ENCODE measurements around the gene C7orf33. TPM values are rescaled to one million over a fixed set of nuclear protein-coding genes. Genes with fewer than 3 reads are reported as not detected.

C7orf33 gene
- total and polyA plus RNA-seq, 2 of the 13 experiments (the other 11 are each of a cell fraction or from before 2014, with no cell fraction given) = not detected

DNA sequence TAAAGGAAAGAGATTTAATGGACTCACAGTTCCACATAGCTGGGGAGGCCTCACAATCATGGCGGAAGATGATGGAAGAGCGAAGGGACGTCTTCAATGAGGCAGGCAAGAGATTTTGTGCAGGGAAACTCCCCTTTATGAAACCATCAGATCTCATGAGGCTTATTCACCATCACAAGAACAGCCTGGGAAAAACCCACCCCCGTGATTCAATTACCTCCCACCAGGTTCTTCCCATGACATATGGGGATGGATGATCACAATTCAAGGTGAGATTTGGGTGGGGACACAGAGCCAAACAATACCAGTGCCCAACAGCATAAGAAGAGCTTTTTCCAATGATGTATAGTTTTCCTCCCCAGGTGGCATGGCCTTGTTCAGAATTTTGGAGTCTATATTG is 11.2 kb upstream of the C7orf33 start:
- Histone ChIP-seq H3K79me2 (ENCODE audit: insufficient read depth, low read length) (no peaks in the 10 kb centered on the region), H2AFZ (ENCODE audit: low read length) (no peak overlapping the region), H3K9me3 (ENCODE audit: low read length) (no peaks in the 10 kb centered on the region), H3K4me2 (ENCODE audit: low read depth, low read length) (no peak overlapping the region), H3K9ac (ENCODE audit: insufficient read depth, low read depth, low read length) (no peak overlapping the region), H4K20me1 (ENCODE audit: insufficient read depth, low read length) (no peaks in the 10 kb centered on the region), H3K27me3 (ENCODE audit: control insufficient read depth in 1 of 2, insufficient read depth in 2 of 2, low read length in 2 of 2) (no peaks in the 10 kb centered on the region; a peak in 2 of 5 replicates), H3K4me3 (replicated peaks in 1 of 3; ENCODE audit: insufficient read depth in 1 of 3, low read depth in 2 of 3, low read length in 3 of 3) (no peak overlapping the region), H3K27ac (ENCODE audit: extremely low read length, insufficient read depth, low read length) (no peak overlapping the region), H3K4me1 (ENCODE audit: insufficient read depth, low read length) (no peaks in the 10 kb centered on the region), H3K36me3 (replicated peaks in 1 of 2; ENCODE audit: control insufficient read depth in 1 of 2, insufficient read depth in 2 of 2, low read length in 2 of 2) (no peaks in the 10 kb centered on the region)
- intact Hi-C loops (cut with micrococcal nuclease; ENCODE audit: unreplicated experiment) (loop anchor here (10.0 kb wide), 2 partner anchors 115 to 185 kb away; partner anchors contain the start of gene CUL1), in situ Hi-C loops (cut with HindIII; ENCODE audit: extremely low pct_ligation_motif_present, low pct_unique_long_range_greater_than_20kb) (loop anchor here (5.0 kb wide), 1 partner anchor 383 kb away; no protein-coding TSS in a partner anchor)
- ChIA-PET POLR2A (no interaction called here), CTCF (ENCODE audit: low intra/inter-chr PET ratio, low total read pairs) (no interaction called here)
- DNase-seq (ENCODE audit: low spot score) (no peak), ATAC-seq (no peak), FAIRE-seq (no peak)
- no TSS peak for BruUV-seq (replicated peaks)
- WGBS (ENCODE audit: low lambda C conversion rate) = 70% methylated on average over 3 of the region's 4 CpGs
- TF ChIP-seq, protein P1, sequence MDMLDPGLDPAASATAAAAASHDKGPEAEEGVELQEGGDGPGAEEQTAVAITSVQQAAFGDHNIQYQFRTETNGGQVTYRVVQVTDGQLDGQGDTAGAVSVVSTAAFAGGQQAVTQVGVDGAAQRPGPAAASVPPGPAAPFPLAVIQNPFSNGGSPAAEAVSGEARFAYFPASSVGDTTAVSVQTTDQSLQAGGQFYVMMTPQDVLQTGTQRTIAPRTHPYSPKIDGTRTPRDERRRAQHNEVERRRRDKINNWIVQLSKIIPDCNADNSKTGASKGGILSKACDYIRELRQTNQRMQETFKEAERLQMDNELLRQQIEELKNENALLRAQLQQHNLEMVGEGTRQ (IDR thresholded peaks at IDR 0.05; ENCODE audit: low read depth, low read length) = no peak
- TF ChIP-seq, protein P1 (CRISPR knock-in tag; IDR thresholded peaks at IDR 0.05; ENCODE audit: borderline replicate concordance) = no peak

DNA sequence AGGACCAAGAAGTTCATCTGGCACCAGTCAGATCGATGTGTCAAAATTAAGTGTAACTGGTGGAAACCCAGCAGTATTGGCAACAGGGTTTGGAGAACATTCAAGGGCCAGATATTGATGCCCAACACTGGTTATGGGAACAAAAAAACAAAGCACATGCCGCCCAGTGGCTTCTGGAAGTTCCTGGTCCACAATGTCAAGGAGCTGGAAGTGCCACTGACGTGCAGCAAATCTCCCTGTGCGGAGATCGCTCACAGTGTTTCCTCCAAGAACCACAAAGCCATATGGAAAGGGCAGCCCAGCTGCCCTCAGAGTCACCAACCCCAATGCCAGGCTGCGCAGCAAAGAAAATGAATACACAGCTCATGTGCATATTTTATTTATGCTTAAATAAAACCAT is 10.1 kb upstream of the C7orf33 start:
- CTCF ChIA-PET (ENCODE audit: low intra/inter-chr PET ratio, low total read pairs) = no interaction called here

More for the DNA sequence above, 10.1 kb upstream of the C7orf33 start:
- POLR2A ChIA-PET = no interaction called here
- no peak for FAIRE-seq
- no peak overlapping the region for H3K9ac ChIP-seq (ENCODE audit: insufficient read depth, low read depth, low read length)
- in situ Hi-C loops (cut with HindIII; ENCODE audit: extremely low pct_ligation_motif_present, low pct_unique_long_range_greater_than_20kb) (no loop called here), intact Hi-C loops (cut with micrococcal nuclease; ENCODE audit: unreplicated experiment) (no loop called here)
- H3K27ac ChIP-seq (ENCODE audit: extremely low read length, insufficient read depth, low read length) = no peak overlapping the region
- H3K4me1 ChIP-seq (ENCODE audit: insufficient read depth, low read length) = no peaks in the 10 kb centered on the region
- H2AFZ ChIP-seq (ENCODE audit: low read length) = no peak overlapping the region
- no peaks in the 10 kb centered on the region for H4K20me1 ChIP-seq (ENCODE audit: insufficient read depth, low read length)
- no peaks in the 10 kb centered on the region; a peak in 2 of 5 replicates for H3K27me3 ChIP-seq (ENCODE audit: control insufficient read depth in 1 of 2, insufficient read depth in 2 of 2, low read length in 2 of 2)
- BruUV-seq (replicated peaks) = no TSS peak
- DNase-seq (ENCODE audit: low spot score) = no peak
- H3K9me3 ChIP-seq (ENCODE audit: low read length) = no peaks in the 10 kb centered on the region
- H3K4me2 ChIP-seq (ENCODE audit: low read depth, low read length) = no peak overlapping the region
- H3K79me2 ChIP-seq (ENCODE audit: insufficient read depth, low read length) = no peaks in the 10 kb centered on the region
- no peaks in the 10 kb centered on the region for H3K36me3 ChIP-seq (replicated peaks in 1 of 2; ENCODE audit: control insufficient read depth in 1 of 2, insufficient read depth in 2 of 2, low read length in 2 of 2)
- ATAC-seq = no peak
- H3K4me3 ChIP-seq (replicated peaks in 1 of 3; ENCODE audit: insufficient read depth in 1 of 3, low read depth in 2 of 3, low read length in 3 of 3) = no peak overlapping the region
- 54% methylated on average over 5 of the region's 6 CpGs for WGBS (ENCODE audit: low lambda C conversion rate)
- no peak for TF ChIP-seq ZNF205 (CRISPR knock-in tag; IDR thresholded peaks at IDR 0.05)
- no peak for TF ChIP-seq ZFP41 (CRISPR knock-in tag; IDR thresholded peaks at IDR 0.05; ENCODE audit: borderline replicate concordance)
